GM18526 (cell line): ENCODE results near the gene TUT7.

Source experiments
- POLR2A ChIP-seq: IDR thresholded peaks from 3 replicates; pipeline ENCODE4 v1.6.1; 2011; ENCODE audit not compliant: insufficient read length; ENCODE audit errors: extremely low read depth

The TUT7 gene

DNA sequence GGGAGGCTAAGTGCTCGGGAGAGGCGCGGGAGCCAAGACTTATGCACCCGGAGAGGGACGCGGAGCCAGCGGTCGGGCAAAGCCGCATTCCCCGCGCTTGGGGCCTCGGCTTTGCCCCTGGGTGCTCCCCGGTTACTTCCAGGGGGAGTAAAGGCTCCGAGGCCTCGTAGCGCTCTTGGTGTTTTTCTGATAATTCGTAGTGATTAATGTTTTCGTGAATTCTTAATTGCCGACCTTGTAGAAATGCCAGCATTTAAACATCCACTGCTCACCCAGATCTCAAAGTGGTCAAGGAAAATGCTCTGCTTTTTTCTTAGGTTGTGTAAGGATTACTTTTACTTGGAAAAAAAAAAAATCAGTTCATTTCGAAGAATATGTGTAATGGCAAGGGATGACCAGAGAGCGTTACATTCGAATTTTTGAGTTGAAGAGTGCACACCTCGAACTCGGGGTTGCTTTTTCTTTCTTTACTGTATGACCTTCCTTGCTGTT, 654 bp upstream of the TUT7 start:
- no peak for TF ChIP-seq POLR2A

DNA sequence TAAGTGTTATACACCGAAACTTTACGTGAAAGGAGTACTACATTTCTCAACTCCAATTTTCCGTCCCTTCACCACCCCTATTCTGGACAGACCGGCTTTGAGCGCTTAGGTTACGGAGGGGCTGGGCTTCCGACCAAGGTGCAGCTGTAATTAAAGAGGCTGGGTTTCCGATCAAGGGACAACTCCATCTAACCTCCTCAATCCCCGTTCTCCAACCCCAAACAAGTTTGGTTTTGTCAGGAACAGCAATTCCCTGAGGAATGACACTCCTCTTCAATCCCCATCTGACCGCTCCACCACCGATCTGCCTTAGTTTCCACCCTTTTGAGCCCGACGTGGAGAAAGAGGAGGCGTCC, 577 bp downstream of the TUT7 start:
- no peak for TF ChIP-seq POLR2A

DNA sequence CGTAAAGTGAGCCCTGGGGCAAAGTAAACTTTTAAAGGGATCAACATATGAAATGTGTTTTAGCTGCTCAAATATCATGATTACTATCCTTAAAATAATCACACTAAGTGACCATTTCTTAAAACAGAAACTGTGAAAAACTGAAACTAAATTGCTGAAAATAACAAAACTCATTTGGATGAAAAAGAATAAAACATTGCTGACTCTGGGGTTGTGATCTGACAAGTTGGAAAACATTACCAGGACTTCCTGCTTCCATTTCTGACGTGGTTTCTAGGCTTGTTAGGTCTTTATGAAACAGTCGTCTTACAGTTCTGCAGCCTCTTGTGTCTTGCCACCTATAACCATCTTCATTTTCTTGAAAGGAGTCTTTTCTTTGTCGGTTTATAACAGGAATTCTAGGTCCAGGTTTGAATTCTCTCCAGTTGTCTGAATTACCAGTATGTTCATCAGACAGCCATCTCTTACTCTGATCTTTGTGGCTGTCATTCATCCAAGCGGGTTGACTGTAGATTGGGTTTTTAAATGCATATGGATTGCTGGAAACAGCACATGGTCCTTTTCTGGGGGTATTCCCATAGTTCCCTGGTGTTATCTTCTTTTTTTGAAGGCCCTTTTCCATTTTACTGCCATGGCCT, 1.7 kb downstream of the TUT7 start:
- TF ChIP-seq POLR2A, result no peak

DNA sequence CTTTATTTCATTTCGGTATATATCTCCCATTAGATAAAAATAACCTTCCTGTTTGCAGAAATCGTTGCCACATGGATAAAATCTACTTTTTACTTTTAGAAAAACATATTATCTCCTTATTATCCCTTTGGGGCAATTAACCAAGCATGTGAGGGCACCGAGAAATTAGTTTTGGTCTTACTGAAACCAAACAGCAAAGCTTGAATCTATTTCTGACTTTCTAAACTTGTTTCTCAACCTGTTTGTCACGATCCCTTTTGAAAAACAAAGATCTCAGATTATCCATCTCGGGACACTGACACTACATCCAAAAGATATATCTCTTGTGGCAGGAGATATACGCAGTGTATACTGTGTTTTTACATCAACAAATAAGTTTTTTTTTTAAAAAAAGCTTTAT, 2.3 kb downstream of the TUT7 start:
- TF ChIP-seq POLR2A, result no peak

DNA sequence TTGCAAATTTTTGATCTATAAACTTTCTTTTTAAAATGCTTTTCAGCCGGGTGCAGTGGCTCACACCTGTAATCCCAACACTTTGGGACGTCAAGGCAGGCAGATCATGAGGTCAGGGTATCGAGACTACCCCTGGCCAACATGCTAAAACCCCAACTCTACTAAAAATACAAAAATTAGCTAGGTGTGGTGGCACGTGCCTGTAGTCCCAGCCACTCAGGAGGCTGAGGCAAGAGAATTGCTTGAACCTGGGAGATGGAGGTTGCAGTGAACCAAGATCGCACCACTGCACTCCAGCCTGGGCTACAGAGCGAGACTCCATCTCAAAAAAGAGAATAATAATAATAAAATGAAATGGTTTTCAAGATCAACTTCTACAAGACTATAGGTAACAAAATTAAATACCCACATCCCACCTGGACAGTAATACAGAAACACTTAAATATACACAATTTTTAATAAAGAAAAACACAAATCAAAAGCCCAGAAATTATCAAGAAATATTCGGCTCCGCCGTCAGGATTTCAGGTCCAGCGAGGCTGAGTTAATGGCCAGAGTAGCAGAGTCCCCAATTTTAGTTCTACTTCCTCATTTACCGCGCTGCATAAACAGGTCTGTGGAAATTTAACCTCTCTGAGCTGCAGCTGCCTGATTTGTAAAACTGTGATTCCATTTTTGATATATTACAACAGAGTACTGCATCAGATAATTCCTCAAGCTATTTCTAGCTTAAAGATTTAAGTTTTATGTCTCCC, 4.0 kb downstream of the TUT7 start:
- no peak for TF ChIP-seq POLR2A

DNA sequence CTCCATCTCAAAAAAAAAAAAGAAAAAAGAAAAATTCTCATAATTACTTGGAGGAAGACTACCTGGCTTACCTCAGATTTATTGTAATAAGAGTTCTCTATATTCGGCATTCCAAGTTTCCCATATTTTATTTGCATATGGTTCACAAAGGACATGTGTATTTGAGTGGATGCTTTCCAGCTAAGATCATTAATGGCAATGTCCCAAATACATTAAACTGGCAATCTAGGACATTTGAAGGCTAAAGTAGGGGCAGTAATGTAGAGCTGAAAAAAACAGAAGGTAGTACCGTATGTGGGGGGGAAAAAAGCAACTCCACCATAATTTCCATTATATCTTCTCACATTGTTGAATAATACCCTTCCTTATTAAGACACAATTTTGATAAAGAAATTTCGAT, 4.9 kb downstream of the TUT7 start:
- TF ChIP-seq POLR2A, result no peak

DNA sequence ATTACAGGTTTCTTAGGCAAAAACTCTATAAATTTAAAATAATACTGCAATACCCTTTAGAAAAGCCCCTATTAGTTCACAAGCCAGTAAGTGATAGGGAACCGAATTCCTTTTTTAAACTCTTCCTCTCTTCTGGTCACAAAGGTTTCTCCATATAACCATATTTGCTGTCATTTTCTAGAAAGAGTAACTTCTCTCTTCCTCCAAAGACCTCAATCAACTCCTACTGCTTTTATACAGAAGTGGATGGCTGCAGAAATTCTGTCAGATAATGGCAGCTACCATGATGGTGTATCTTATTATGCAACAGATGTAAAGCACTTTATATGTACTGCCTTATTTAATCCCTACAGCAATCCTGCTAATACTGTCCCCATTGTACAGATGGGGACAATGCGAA, 6.2 kb downstream of the TUT7 start:
- no peak for TF ChIP-seq POLR2A

DNA sequence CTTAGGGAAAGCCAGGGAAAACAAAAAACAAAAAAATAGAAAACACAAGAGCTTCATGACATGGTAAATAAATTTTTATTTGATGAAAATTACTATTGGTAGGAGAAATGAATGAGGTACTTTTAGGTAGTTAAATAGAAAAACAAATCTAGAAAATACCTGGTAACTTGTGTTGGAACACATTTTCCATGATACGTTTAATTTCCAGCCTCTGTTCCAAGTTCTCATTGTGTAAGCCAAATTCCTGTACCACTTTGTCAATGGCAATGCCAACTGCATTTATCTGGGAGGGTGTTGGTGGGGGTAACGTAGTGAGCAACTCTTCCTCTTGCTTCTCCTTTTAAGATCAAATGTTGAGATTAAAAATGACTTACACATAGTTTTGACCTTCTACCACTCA, 9.4 kb downstream of the TUT7 start:
- no peak for TF ChIP-seq POLR2A

DNA sequence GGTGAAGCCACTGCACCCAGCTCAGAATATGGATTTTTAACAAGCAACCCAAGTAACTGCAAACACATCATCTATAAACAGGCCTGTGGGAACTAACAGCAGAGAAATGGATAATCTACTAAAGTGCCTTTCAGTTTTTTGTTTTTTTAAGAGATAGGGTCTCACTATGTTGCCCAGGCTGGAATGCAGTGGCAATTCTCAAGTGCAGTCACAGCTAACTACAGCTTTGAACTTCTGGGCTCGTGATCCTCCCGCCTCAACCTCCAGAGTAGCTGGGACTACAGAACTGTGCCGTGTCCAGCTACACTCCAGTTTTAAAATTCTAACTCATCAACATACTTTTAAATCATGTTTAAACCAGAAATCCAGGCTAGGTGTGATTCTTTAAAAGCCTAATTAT, 11.9 kb downstream of the TUT7 start:
- TF ChIP-seq POLR2A, result no peak

DNA sequence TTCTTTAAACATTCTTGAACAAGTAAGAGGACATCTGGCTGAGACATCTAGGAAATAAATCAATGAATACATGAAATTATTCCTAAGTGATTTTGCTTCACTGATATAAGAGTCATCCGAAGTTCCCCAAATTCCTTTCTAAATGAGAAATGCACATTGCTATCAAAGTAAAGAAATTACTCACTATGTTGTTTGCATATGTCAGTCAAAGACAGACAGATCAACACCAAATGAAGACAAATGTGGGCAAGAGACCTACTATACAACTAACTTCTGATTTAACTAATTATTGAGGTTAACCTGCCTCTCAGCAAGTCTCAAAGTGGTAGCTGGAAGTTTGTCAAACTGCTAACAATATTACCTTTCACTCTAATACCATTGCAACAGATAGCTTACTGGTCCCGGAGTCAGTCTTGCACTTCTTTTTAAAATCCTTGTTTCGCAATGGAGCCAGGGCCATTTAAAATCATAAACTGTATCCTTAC, 13.2 kb downstream of the TUT7 start:
- TF ChIP-seq POLR2A, result no peak

DNA sequence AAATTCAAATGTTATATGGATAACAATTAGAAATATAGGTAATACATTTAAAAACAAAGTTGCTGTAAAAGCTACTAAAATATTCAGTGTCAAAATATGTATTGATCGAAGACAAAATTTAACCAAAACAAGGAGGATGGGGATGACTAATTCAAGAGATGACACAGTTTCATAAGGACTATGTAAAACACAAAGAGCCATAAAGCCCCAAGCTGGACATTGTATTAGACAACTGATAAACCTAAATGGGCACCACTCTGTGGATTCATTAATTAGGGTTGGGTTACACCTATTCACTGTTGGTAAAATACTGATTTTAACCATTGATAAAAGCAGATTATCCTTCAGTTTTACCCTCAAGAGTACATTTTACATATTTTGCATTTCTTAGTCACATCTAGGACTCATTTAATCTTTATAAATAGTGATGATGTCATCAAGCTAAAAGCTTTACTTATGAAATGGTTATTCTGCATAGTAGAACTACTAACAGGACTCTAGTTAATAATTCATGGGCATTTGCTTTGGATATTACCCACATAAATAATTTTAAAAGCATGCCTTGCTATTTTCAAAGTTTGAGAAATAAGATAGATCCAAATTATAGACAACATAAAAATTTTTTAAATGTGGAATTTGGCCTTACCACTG, 13.7 kb downstream of the TUT7 start:
- no peak for TF ChIP-seq POLR2A

DNA sequence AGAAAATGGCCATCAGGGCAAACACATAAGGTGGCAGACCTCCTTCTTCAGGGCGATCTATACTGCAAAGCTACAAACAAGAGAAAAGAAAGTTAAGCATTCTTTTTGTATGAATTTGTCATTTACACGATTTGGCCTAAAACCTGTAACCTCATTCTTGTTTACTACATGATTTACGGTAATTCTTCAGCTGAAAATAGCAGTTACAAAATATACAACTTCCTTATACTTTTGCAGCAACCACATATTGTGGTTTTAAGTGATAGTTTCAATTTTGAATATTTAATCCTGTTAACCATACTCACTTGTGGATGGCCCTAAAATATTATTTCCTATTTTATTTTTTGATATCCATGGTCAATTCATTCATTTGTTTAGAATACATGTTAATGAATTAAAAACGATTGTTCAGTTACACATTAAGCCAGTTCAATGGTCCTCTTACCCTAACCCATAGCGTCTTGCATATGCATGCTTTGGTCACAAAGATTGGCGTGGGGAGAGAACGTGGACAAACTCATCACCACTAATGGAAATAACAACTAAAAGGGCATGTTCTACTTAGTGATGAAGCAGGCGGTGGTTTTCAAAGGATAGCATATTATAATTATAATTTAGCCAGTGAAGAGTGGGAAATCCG, 16.6 kb downstream of the TUT7 start:
- no peak for TF ChIP-seq POLR2A

DNA sequence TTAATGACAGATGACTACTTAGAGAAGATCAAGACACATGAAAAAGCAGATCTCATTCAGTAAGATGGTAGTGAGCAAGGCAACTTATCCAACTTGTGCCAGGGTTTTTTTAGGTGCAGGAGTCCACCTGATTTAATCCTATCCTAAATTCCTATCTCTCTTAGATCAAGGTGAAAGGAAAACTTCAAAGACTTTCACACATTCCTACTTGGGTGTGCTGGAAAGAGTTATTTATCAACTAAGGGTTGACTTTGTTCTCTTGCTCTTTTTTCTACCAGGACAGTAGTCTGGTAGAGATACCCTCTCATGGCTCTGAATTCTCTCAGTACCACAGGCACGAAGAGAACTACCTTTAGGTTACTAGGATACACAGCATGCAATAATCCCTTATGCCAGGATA, 18.2 kb downstream of the TUT7 start:
- no peak for TF ChIP-seq POLR2A

DNA sequence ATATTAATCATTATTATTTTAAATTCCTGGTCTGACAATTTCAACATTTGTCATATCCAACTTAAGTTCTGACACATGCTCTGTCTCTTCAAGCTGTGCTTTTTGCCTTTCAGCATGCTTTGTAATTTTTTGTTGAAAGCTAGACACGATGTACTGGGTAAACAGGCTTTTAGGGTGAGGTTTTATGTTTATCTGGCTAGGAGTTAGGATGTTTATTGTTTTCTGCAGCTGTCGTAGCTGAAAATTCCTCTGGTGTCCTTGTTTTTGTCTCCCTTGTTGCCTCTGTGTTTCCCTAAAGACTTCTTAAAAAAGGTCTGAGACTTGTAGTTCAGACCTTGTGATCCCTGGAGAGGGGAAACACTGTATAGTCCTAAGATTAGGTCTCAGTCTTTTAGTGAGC, 20.6 kb downstream of the TUT7 start:
- TF ChIP-seq POLR2A, result no peak

DNA sequence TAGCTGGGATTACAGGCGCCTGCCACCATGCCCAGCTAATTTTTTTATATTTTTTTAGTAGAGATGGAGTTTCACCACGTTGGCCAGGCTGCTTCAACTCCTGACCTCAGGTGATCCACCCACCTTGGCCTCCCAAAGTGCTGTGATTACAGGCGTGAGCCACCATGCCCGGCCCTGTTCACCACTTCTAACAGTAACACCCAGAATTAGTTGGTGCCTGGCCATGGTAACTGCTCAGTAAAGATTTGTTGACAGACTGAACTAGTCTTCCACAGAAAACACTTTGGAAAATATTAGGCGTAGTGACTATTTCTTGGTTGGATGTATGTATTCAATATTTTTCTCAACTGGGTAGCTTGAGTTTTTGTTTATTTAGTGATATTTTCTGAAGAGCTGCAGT, 24.0 kb downstream of the TUT7 start:
- no peak for TF ChIP-seq POLR2A

DNA sequence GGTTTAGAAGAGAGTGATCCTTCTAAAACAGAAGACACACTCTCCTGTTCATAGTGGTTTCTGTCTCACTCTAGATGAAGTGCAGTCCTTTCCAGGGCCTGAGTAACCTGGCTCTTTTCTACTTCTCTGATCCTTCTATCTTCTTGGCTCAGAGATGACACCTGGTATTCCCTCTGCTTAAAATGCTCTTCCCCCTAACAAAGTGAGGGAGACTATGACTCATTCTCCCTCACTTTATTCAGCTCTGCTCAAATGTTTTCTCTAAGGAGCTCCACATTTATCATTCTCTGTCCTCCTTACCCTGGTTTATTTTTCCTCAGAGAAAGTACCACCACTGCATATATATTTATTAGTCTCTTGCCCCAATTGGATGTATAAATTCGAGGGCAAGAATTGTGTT, 24.6 kb downstream of the TUT7 start:
- TF ChIP-seq POLR2A, result no peak

DNA sequence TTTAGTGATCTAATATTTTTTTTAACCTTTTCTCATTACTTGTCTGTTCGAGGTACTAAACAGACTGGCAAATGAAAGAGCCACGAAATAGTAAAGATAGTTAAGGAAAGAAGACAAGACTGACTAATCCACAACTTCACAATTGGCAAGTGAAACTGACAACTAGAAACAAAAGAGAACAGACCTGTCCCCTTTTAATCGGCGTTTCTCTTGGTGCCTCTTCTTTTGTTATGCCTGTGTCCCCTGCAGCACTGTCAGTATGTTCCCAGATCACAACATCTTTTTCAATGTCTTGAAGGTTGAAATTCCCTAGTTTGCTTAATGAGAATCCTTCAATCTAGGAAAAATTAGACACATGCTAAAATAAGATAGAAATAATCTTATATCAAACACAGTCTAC, 26.1 kb downstream of the TUT7 start:
- TF ChIP-seq POLR2A, result no peak

DNA sequence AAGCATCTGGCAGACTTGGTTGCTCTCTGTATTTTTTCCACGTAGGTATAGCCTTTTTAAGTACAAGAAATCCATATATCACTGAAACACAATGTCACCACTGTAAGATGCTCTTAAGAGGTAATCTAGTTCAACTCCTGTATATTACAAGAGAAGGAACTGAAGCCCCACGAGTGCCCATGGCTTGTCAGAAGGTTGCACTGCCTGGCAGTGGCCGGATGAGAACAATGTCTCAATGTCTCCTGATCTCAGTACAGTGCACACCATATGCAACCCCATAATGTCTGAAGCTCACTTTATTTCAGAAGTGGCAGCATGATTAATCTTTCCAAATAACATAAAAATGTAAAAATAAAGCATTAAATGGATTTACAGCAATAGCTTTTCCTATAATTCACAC, 27.7 kb downstream of the TUT7 start:
- TF ChIP-seq POLR2A, result no peak
